GM19438 (cell line): Measurements from ENCODE around the gene NKAP.
A peak's percentile ranks its signal among the peaks of the same experiment; 100 is the strongest.
"Not testable (repeated sequence)": the region's sequence is repeated elsewhere in the genome, so short reads cannot be mapped to it uniquely, and the experiment has no call there.

Experiments
- ATAC-seq: cut with Tn5 transposase; IDR thresholded peaks from one replicate; pipeline ENCODE4 v1.9.1; 2021; ENCODE audit warnings: low read depth; ENCODE audit not compliant: unreplicated experiment

NKAP gene

DNA sequence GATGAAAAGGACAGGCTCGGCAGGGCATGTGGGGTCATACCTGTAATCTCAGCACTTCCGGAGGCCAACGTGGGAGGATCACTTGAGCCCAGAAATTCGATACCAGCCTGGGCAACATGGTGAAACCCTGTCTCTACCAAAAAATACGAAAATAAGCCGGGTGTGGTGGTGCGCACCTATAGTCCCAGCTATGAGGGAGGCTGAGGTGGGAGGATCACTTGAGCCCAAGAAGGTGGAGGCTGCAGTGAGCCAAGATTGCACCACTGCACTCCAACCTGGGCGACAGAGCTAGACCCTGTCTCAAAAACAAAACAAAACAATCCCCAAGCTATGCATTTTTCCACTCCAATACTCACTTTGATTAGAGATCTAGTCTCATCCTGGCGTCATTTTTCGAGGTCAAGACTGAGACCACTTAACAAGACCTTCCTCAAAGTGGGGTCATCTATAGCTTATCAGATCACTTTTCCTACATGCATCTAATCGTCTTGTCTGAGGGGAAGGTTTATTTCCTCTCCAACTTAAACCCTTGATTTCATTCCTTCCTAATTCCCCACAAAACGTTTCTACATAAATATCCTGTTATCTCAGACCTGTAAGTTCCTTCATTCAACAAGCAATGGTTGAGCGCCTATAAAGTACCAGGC, 1.3 kb downstream of the NKAP start:
- no peak for ATAC-seq

DNA sequence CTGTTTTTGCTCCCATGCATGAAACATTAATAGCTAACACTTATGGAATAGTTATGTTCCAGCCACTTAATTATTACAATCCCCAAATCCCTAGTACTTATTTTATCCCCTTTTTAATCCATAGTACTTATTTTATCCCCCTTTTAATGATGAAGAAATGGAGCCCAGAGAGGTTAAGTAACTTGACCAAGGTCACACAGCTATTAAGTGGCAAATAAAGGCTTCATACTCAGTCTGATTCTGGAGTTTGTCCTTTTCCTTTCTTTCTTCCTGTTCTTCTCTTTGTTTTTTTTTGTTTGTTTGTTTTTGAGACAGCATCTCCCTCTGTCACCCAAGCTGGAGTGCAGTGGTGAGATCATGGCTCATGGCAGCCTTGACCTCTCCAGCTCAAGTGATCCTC, 2.2 kb downstream of the NKAP start:
- ATAC-seq, result no peak

DNA sequence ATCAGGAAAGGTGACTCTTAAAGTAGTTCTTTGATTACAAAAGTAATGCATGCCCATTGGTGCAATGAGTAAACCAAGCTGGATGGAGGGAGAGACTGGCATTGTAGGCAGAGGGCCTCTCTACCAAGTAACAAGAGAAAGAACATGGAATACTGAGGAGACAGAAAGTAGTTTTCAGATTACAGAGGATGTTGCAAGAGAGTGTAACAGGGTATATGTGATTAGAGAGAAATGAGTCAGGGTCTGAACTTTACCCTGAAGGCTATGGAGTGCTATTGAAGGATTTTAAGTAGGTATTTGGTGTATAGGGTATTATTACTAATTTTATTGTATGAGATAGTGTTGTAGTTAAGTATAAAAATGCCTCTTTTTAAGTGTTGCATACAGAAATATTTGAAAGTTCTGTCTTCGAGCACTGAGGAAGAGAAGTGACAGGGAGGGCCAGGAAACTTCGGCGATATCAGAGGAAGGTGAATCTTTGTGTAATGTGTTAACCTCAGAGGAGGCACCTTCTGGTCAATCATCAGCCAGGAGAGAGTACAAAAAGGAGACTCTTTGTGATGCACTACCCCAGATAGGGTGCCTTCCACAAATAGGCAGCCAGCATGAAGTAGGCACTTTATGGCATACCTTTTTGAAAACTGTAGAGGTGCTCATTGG, 8.2 kb downstream of the NKAP start:
- no peak for ATAC-seq

DNA sequence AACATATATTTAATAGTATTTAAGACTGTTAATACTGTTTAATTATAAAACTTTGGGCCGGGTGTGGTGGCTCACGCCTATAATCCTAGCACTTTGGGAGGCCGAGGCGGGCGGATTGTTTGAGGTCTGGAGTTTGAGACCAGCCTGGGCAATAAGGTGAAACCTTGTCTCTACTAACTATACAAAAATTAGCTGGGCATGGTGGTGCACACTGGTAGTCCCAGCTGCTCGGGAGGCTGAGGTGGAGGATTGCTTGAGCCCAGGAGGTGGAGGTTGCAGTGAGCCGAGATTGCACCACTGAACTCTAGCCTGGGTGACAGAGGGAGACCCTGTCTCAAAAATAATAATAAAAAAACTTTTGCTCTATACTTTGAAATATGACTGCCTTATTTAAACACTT, 21.2 kb downstream of the NKAP start:
- ATAC-seq, result not testable (repeated sequence)

DNA sequence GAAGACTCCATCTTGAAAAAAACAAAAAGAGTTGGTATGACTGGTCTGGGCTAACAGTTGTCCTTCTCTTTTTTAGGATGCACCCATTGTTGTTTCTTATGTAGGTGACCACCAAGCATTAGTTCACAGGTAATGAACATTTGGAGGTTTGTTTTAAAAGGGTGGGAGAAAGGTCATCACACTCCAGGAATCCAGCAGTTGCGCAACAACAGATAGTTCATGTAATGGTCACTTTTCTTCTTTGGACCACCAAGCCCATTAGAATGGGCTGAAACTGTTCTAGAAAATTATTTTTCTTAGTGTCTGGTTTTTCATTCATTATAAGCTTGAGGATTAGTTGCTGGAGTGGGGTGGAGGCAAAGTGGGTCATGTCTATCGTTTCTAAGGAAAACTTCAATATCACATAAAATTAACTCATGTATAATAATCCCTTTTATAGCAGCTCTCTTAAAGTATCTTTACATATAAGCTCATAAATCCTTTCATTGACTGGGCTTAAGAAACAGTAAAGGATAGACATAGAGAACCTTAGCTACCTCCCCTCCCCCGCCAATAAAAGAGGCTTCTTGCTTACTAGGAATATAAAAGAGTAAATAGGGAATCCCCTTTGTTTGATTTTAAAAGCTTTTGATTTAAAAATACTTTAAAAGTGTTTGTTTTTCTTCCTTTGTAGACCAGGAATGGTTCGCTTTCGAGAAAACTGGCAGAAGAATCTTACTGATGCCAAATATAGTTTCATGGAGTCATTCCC, 23.5 kb downstream of the NKAP start:
- no peak for ATAC-seq

DNA sequence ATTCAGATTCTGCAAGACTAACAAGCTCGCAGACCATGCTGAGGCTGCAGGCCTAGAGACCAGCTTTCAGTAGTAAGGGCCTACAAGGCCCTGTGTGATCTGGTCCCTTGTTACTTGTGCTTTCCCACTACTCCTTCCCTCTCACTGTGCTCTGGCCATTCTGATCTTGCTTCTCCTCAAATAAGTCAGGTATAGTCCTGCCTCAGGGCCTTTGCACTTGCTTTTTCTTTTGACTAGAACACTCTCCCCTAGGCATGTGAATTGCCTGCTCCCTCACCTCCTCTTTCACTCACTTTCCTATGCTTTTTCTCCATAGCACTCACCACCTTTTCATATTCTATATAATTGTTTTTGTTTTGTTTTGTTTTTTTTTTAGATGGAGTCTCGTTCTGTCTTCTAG, 25.7 kb downstream of the NKAP start:
- ATAC-seq, result no peak

DNA sequence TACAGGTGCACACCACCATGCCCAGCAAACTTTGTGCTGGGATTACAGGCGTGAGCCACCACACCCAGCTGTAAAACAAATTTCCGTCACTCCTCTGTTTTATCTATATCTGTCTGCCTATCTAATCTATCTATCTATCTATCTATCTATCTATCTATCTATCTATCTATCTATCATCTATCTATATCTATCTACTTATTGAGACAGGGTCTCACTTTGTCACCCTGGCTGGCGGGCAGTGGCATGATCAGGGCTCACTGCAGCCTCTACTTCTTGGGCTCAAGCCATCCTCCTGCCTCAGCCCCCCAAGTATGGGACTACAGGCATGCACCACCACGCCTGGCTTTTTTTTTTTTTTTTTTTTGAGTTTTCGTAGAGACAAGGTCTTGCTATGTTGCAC, 27.2 kb downstream of the NKAP start:
- no peak for ATAC-seq

DNA sequence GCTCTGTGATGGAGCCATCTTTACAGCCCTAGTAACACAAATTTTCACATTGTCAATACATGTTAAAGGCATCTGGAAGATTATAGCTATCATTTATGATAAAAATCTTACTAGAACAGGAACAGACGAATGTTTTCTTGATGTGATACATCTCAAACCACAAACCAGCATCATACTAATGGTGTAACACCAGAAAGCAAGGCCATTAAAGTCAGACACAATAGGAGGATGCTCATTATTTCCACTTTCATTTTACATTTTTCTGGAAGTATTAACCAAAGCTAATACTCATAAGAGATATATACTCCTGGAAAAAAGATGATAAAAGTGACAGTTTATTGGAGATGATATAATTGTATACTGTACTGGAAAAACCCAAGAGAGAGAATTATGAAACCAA, 42.6 kb downstream of the NKAP start:
- no peak for ATAC-seq

DNA sequence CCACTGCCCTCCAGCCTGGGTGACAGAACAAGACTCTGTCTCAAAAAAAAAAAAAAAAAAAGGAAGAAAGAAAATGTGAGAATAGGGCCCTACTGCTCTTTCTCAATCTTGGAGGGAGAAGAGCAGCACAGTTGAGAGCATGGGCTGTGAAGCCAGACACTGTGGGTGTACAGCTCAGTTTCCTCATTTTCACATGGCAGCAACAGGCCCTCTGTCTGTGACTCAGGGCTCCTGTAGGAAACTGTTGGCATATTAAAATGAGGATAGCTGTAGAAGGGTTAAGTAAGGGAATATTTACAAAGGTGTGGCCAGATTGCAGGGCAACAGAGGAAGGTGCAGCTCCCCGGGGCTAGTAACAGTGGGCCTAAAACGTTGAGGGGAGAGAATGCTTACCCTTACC, 44.4 kb downstream of the NKAP start:
- no peak for ATAC-seq

DNA sequence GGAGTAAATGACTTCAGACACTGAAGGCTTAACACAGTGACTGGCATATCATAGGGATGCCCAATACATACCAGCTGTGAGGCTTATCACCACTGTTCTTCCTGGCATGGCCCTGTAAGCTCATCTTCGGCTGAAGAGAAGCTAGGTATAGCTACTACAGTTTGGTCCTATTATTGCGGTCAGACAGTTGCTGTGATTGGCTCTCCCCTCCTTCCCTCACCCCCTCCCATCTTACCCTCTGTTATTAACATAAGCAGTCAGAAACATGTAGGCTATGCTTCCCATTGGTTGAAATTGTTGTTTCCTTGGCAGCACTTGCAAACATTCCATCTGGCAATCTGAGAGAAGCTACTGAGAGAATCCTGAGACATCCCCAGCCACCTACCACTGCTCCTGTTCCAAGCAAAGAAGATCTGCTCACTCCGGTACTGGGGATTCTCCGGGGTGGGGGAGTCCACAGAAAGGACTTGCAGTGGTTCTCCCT, 47.7 kb downstream of the NKAP start, which contains the start of gene AKAP14:
AKAP14 (plus strand) TSS at position 51 of the 484 bp plus-strand sequence. CDS start 7,331 bp downstream, outside the sequence.
- no peak for ATAC-seq

DNA sequence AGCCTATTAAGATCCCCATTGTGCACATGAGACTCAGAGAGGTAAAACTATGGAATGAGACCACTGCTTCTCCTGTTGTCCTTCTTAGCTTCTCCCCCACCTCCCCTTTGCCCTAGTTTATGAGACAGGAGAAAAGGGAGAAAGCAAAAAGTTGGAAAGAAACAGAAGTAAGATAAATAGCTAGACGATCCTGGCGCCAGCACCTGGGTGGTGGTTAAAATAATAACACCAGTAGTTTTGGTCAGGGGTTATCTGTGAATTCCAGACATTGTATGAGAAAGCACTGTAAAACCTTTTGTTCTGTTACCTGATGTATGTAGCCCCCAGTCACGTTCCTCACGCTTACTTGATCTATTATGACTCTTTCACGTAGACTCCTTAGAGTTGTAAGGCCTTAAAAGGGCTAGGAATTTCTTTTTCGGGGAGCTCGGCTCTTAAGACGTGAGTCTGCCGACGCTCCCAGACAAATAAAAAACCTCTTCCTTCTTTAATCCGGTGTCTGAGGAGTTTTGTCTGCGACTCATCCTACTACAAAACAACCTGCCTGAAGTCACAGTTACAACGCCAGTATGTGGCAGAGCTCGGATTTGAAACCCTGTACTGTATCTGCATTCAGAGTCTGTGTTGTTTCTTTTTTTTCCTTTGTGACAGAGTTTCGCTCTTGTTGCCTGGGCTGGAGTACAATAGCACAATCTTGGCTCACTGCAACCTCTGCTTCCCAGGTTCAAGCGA, 51.4 kb downstream of the NKAP start:
- not testable (repeated sequence) for ATAC-seq

DNA sequence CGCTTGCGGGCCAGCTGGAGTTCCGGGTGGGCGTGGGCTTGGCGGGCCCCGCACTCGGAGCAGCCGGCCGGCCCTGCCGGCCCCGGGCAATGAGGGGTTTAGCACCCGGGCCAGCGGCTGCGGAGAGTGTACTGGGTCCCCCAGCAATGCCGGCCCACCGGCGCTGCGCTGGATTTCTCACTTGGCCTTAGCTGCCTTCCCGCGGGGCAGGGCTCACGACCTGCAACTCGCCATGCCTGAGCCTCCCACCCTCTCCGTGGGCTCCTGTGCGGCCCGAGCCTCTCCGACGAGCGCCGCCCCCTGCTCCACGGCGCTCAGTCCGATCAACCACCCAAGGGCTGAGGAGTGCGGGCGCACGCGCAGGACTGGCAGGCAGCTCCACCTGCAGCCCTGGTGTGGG, 52.9 kb downstream of the NKAP start:
- ATAC-seq, result not testable (repeated sequence)

DNA sequence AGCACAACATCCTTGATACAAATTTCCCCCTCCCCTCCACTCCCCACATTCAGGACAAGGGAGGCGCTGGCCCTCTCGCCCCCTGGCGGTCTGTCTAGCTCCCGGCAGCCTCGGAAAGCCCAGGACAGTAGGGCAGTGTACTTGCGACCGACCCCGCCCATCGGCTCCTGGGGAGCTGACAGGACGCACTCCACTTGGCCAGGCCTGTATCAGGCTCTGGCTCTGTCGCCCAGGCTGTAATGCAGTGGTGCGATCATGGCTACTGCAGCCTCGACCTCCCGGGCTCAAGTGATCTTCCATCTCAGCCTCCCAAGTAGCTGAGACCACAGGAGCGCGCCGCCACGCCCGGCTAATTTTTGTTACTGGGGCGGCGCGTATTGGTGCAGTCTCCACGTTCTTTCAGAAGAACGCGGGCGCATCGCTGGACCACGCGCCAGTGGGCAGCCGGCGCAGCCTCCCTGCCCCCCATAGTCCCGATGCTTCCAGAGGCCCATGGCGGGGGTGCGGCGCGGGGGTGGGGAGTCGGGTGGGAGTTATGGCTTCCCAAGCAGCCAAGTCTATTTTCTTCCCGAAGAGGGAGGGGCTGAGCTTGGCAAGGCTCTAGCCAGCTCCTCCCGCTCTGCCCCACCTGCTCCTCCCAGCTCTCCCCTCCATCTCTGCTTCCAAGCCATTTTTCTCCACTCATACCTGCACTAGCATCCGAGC, 55.7 kb downstream of the NKAP start:
- ATAC-seq, result peak; percentile 85

DNA sequence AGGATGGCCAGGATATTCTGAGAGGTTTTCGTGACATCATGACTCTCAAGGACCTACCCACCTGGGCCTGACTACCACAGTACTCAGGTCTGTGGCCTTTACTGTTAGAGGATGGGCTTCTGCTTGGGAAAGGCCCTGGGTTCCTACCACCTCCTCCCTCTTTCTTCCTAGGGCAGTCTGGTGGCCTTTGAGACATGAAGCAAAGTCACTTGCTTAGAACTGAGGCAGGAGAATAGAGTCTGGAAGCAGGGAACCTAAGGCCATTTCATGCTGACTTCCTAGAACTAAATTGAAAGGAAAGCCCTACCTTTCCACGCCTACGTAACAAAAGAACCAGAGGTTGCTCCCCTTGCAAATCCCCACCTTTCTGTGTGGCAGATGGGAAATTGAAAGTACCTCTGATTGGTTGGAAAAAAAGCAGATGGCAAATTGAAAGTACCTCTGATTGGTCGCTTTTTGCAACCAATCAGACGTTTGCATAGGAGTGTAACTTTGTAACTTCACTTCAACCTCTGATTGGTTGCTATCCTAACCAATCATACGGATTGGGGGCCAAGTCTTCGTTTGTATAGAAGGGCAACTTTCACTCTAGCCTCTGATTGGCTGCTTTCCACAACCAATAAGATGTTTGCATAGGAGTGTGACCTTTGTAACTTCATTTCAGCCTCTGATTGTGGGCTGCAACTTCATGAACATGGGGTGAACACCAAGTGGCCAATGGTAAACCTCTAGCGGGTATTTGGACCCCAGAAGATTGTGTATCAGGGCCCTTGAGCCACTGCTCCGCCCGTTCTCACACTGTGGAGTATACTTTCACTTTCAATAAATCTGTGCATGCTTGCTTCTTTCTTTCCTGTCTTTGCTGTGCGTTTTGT, 57.8 kb downstream of the NKAP start:
- ATAC-seq, result no peak

DNA sequence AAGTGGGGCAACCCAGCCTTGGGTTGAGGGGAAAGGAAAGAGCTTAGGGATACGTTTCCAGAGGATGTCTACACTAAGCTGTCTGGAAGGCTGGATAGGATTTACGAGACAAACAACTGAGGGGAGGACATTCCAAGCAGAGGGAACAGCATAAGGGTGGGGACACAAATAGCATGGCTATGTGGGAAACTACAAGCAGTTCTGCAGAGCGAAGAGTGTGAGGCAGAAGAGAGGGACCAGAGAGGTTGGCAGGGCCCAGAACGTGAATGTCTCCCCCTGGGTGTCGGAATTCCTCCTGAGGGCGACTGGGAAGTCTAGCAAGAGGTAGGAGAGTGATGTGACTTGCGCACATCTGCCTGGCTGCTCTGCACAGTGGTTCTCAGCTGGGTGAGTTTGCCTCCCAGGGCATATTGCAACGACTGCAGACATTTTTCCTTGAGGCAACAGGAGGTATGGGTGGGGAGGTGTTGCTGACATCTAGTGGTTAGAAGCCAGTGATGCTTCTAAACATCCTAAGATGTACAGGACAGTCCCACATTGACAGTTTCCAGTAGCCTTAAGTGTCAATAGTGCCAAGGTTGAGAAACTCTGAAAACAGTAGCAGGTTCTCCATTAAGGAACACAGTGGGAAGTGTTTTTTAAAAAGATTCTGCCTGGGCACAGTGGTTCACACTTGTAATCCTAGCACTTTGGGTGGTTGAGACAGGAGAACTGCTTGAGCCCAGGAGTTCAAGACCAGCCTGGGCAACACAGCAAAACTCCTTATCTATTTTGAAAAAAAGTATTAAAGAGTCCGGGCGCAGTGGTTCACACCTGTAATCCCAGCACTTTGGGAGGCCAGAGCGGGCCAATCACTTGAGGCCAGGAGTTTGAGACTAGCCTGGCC, 62.8 kb downstream of the NKAP start:
- peak; percentile 85 for ATAC-seq

DNA sequence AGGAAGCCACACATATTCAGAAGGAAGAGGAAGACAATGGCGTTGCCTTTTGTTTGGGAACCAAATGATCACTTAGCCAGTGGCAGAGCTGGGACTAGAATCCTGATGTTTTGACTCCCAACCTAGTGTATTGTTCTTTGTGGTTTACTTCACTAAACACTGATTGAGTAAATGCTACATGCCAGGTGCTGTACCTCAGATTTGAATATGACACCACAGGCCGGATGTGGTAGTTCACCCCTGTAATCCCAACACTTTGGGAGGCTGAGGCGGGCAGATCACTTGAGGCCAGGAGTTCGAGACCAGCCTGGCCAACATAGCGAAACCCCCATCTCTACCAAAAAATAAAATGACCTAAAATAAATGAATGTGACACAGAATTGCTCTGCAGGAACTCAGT, 63.5 kb downstream of the NKAP start:
- ATAC-seq, result peak; percentile 59

DNA sequence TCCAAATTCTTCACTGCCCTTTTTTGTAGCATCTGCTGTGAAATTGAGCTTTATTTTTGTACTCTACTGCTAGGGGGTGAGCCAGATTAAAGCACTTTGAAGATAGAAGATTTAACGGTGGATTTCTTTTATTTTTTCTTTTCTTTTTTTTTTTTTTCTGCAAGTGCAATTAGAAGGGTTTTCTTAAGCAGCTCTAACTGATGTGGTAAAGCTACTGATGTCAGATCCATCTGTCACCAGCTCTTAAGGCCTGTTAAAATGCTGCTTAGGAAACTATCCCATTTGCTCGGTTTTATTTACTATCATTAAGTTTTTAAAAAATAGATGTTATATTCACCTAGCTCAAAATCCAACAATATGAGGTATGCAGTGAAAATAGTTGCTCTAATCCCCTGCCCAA, 64.8 kb downstream of the NKAP start:
- no peak for ATAC-seq
